IMR-90 (cell line): Measurements from ENCODE around the gene ZMYM4. TPM values are rescaled to one million over a fixed set of nuclear protein-coding genes. Genes with fewer than 3 reads are reported as not detected.

Experiments used
- ATAC-seq: fragments of 200-7000 bp; cut with Tn5 transposase; 2 replicates; pipeline ENCODE4 v1.9.1; 2020; ENCODE audit warnings: low read depth, mild to moderate bottlenecking, moderate library complexity
- BruUV-seq: library from RNA; stranded (reverse); fragments of 400-500 nt; replicated peaks from 2 replicates; lab custom pipeline; 2021; lab: Mats Ljungman, UMichigan
- CTCF ChIA-PET: fragments of 300-600 bp; formaldehyde crosslinking; extraction: SDS; loops from one replicate; lab custom pipeline; 2021; ENCODE audit warnings: antibody characterized with exemption; lab: Yijun Ruan, JAX
- POLR2A ChIA-PET: fragments of 300-600 bp; sonication (Branson Sonifier 250); formaldehyde crosslinking; loops from one replicate; lab custom pipeline; 2022; ENCODE audit warnings: antibody characterized with exemption; ENCODE audit not compliant: unreplicated experiment; lab: Charles Lee
- DNase-seq: peaks from one replicate; pipeline ENCODE4 v3.0.0; 2013
- H2AFZ ChIP-seq: replicated peaks from 2 replicates; pipeline ENCODE3; 2013; ENCODE audit warnings: low read length, mild to moderate bottlenecking; ENCODE audit not compliant: poor library complexity
- H2AK5ac ChIP-seq: 2 replicates; pipeline ENCODE4 v1.6.1; 2013; ENCODE audit warnings: low read depth, low read length, inconsistent platforms
- H2AK9ac ChIP-seq: replicated peaks from 2 replicates; pipeline ENCODE3; 2013; ENCODE audit warnings: mild to moderate bottlenecking, low read depth, low read length, moderate library complexity; ENCODE audit not compliant: poor library complexity
- H2BK120ac ChIP-seq: 2 replicates; pipeline ENCODE4 v1.6.1; 2013; ENCODE audit warnings: low read depth, low read length, inconsistent platforms
- H2BK15ac ChIP-seq: 3 replicates; pipeline ENCODE4 v1.6.1; 2013; ENCODE audit warnings: low read depth, low read length, inconsistent platforms
- H2BK20ac ChIP-seq: 2 replicates; pipeline ENCODE4 v1.6.1; 2013; ENCODE audit warnings: low read depth, mild to moderate bottlenecking, inconsistent platforms, low read length, moderate library complexity
- H2BK5ac ChIP-seq: 2 replicates; pipeline ENCODE4 v1.6.1; 2013; ENCODE audit warnings: mild to moderate bottlenecking, low read depth, low read length, inconsistent platforms; ENCODE audit not compliant: poor library complexity, severe bottlenecking
- H3K14ac ChIP-seq: replicated peaks from 2 replicates; pipeline ENCODE4 v1.6.1; 2013; ENCODE audit warnings: low read depth, low read length, inconsistent platforms
- H3K18ac ChIP-seq: 2 replicates; pipeline ENCODE4 v1.6.1; 2013; ENCODE audit warnings: low read depth, low read length, control low read depth
- H3K23ac ChIP-seq: 2 replicates; pipeline ENCODE4 v1.6.1; 2013; ENCODE audit warnings: low read depth, low read length, inconsistent platforms
- H3K27ac ChIP-seq: 2 replicates; pipeline ENCODE4 v1.5.1; 2013; ENCODE audit warnings: mild to moderate bottlenecking, control low read depth, low read length; ENCODE audit not compliant: insufficient read depth
- H3K27me3 ChIP-seq: 2 replicates; pipeline ENCODE4 v1.6.1; 2013; ENCODE audit warnings: low read length; ENCODE audit not compliant: control insufficient read depth, insufficient read depth
- H3K36me3 ChIP-seq: 2 replicates; pipeline ENCODE4 v1.6.1; 2013; ENCODE audit warnings: low read length, mixed read lengths; ENCODE audit not compliant: control insufficient read depth, insufficient read depth
- H3K4ac ChIP-seq: 2 replicates; pipeline ENCODE4 v1.6.1; 2013; ENCODE audit warnings: low read depth, low read length, inconsistent platforms
- H3K4me1 ChIP-seq: 2 replicates; pipeline ENCODE4 v1.6.1; 2013; ENCODE audit warnings: low read length, mixed read lengths; ENCODE audit not compliant: control insufficient read depth, insufficient read depth
- H3K4me2 ChIP-seq: 2 replicates; pipeline ENCODE4 v1.6.1; 2013; ENCODE audit warnings: low read depth, mild to moderate bottlenecking, control low read depth, low read length, moderate library complexity
- H3K4me3 ChIP-seq: 2 replicates; pipeline ENCODE4 v1.5.1; 2013; ENCODE audit warnings: low read depth, mild to moderate bottlenecking, control low read depth, low read length, moderate library complexity; ENCODE audit not compliant: insufficient read depth
- H3K56ac ChIP-seq: 2 replicates; pipeline ENCODE4 v1.6.1; 2013; ENCODE audit warnings: low read length, inconsistent platforms; ENCODE audit not compliant: insufficient read depth; ENCODE audit errors: extremely low read depth
- H3K79me1 ChIP-seq, 2 experiments: 2 replicates each; pipeline ENCODE4 v1.6.1; 2013; ENCODE audit warnings: low read length in 2 of 2, inconsistent platforms in 1 of 2, low read depth in 1 of 2
- H3K9ac ChIP-seq: 2 replicates; pipeline ENCODE4 v1.6.1; 2013; ENCODE audit warnings: low read depth, low read length, control low read depth
- H3K9me1 ChIP-seq: 2 replicates; pipeline ENCODE4 v1.6.1; 2013; ENCODE audit warnings: low read length, inconsistent platforms; ENCODE audit not compliant: insufficient read depth
- H3K9me3 ChIP-seq: 2 replicates; pipeline ENCODE4 v1.6.1; 2013; ENCODE audit warnings: low read length; ENCODE audit not compliant: control insufficient read depth, insufficient read depth
- H4K20me1 ChIP-seq: 2 replicates; pipeline ENCODE4 v1.6.1; 2013; ENCODE audit warnings: low read length, inconsistent platforms; ENCODE audit not compliant: insufficient read depth
- H4K5ac ChIP-seq: 2 replicates; pipeline ENCODE4 v1.6.1; 2013; ENCODE audit warnings: mild to moderate bottlenecking, low read depth, low read length, control low read depth
- H4K8ac ChIP-seq, 2 experiments: 2 replicates each; pipeline ENCODE4 v1.6.1; 2013; ENCODE audit warnings: low read depth in 2 of 2, low read length in 2 of 2, control low read depth in 1 of 2, inconsistent platforms in 1 of 2
- H4K91ac ChIP-seq: 2 replicates; pipeline ENCODE4 v1.6.1; 2013; ENCODE audit warnings: low read depth, low read length, inconsistent platforms; ENCODE audit not compliant: insufficient read depth
- CHD1 ChIP-seq: IDR thresholded peaks from 2 replicates; pipeline ENCODE4 v1.6.1; 2012; ENCODE audit warnings: low read depth, low read length, improper control_type of control experiment
- CTCF ChIP-seq: conservative IDR thresholded peaks from 2 replicates; pipeline ENCODE4 v1.5.1; 2012; ENCODE audit warnings: mild to moderate bottlenecking, low read depth, low read length, improper control_type of control experiment
- RCOR1 ChIP-seq: IDR thresholded peaks from 2 replicates; pipeline ENCODE4 v1.6.1; 2012; ENCODE audit warnings: mild to moderate bottlenecking, low read length, improper control_type of control experiment; ENCODE audit not compliant: insufficient replicate concordance
- RFX5 ChIP-seq: IDR thresholded peaks from 2 replicates; pipeline ENCODE4 v1.8.0; 2012; ENCODE audit warnings: low read depth, mild to moderate bottlenecking, low read length, moderate library complexity
- WGBS, 2 experiments: methylation state at CpG; one replicate each; pipeline versions ENCODE4 v1.1.5 to v1.1.7; 2013; ENCODE audit warnings: missing lambda C conversion rate in 2 of 2; ENCODE audit not compliant: insufficient read length in 1 of 2; ENCODE audit errors: extremely low coverage in 2 of 2; 5-methylcytosine and 5-hydroxymethylcytosine counted together
- dilution Hi-C: fragments of 300-500 bp; cut with HindIII; formaldehyde crosslinking; loops from one replicate; pipeline ENCODE4 v1.14.3; 2018; ENCODE audit warnings: low sequenced_read_pairs; ENCODE audit not compliant: unreplicated experiment
- in situ Hi-C: fragments of 300-500 bp; cut with MboI; formaldehyde crosslinking; loops from 3 replicates; pipeline ENCODE4 v1.14.3; 2019; ENCODE audit warnings: low sequenced_read_pairs, inconsistent platforms, mixed read lengths
- intact Hi-C: fragments of 100-400 bp; cut with micrococcal nuclease; formaldehyde crosslinking; loops from 2 replicates; pipeline ENCODE4 v1.10.0; 2022
- polyA plus RNA-seq, 3 experiments: library from polyadenylated mRNA; depleted of rRNA; stranded (reverse); fragments of >200 nt; gene quantifications; 2 replicates each; pipeline ENCODE4 v1.2.3, GENCODE V29; 2012; ENCODE audit warnings: low replicate concordance in 1 of 3
- total RNA-seq: library from RNA; depleted of rRNA; stranded (reverse); fragments of >200 nt; gene quantifications from 2 replicates; pipeline ENCODE4 v1.2.3, GENCODE V29; 2012

The ZMYM4 gene
- total and polyA plus RNA-seq, 2 of the 4 experiments (the other 2 are of a cell fraction), result 14.7 to 53.8 TPM

DNA sequence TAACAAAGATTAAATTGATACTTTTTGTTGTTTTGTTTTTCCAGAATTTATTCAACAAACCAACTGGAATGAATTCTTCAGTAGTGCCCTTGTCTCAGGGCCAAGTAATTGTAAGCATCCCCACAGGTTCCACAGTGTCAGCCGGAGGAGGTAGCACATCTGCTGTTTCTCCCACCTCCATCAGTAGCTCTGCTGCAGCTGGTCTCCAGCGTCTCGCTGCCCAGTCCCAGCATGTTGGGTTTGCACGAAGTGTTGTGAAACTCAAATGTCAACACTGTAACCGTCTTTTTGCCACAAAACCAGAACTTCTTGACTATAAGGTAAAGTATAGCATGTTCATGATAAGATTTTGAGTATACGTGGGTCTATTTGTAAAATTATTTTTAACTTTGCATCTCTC, 118.5 kb downstream of the ZMYM4 start:
- WGBS, 2 experiments, result no CpG with 5 or more reads among the region's 6 CpGs
- POLR2A ChIA-PET, result no interaction called here

More for the DNA sequence above, 118.5 kb downstream of the ZMYM4 start:
- no peak overlapping the region for H2BK15ac ChIP-seq
- H3K36me3 ChIP-seq, result peaks cover 24% of the 10 kb centered on the region
- in situ Hi-C loops (no loop called here), intact Hi-C loops (no loop called here), dilution Hi-C loops (no loop called here)
- H3K9ac ChIP-seq, result no peak overlapping the region
- no peak overlapping the region for H3K14ac ChIP-seq
- no peaks in the 10 kb centered on the region for H3K27me3 ChIP-seq
- H3K4me2 ChIP-seq, result no peak overlapping the region
- no peaks in the 10 kb centered on the region for H3K9me3 ChIP-seq
- H3K27ac ChIP-seq, result no peak overlapping the region
- H4K5ac ChIP-seq, result no peak overlapping the region
- no peak overlapping the region for H4K91ac ChIP-seq
- H2BK120ac ChIP-seq, result no peak overlapping the region
- CTCF ChIA-PET, result no interaction called here
- H3K56ac ChIP-seq, result no peak overlapping the region
- H3K9me1 ChIP-seq, result peaks cover 6% of the 10 kb centered on the region; the same call in 1 of the 2 replicates
- H3K23ac ChIP-seq, result no peak overlapping the region
- TF ChIP-seq RFX5 (no peak), CHD1 (no peak), RCOR1 (no peak), CTCF (no peak)
- H3K18ac ChIP-seq, result no peak overlapping the region
- no peak overlapping the region for H4K8ac ChIP-seq
- DNase-seq, result no peak
- H2AFZ ChIP-seq, result no peak overlapping the region
- H3K4ac ChIP-seq, result no peak overlapping the region
- H3K4me3 ChIP-seq, result no peak overlapping the region
- no TSS peak for BruUV-seq
- no peak overlapping the region for H2AK5ac ChIP-seq
- H2BK20ac ChIP-seq, result no peak overlapping the region
- ATAC-seq, result no peak
- no peak overlapping the region for H2AK9ac ChIP-seq
- peaks cover 2 to 10% of the 10 kb centered on the region in 2 experiments; a peak in 2 of 4 replicates for H3K79me1 ChIP-seq
- no peaks in the 10 kb centered on the region for H3K4me1 ChIP-seq
- no peak overlapping the region for H2BK5ac ChIP-seq
- H4K20me1 ChIP-seq, result no peaks in the 10 kb centered on the region
